K562 (cell line): ENCODE measurements around the gene LRRC49. TPM values are rescaled to one million over a fixed set of nuclear protein-coding genes. Genes with fewer than 3 reads are reported as not detected.

ENCODE experiments used
- ATAC-seq: fragments of 200-7000 bp; cut with Tn5 transposase; 3 replicates; pipeline ENCODE4 v1.9.1; 2020; ENCODE audit warnings: moderate library complexity
- BruUV-seq: library from RNA; stranded (reverse); fragments of 400-500 nt; replicated peaks from 2 replicates; lab custom pipeline; 2021; lab: Mats Ljungman, UMichigan
- CTCF ChIA-PET: fragments of 300-600 bp; formaldehyde crosslinking; extraction: SDS; loops from one replicate; lab custom pipeline; 2021; ENCODE audit warnings: low intra/inter-chr PET ratio; lab: Yijun Ruan, JAX
- POLR2A ChIA-PET: fragments of 300-600, 350-650 bp; sonication (Branson Sonifier 250); formaldehyde crosslinking; extraction: SDS; loops from one replicate; lab custom pipeline; 2021; ENCODE audit warnings: antibody characterized with exemption, inconsistent platforms; lab: Yijun Ruan, JAX
- DNase-seq, 4 experiments: peaks; one replicate each; pipeline versions ENCODE4 v3.0.0 to v3.0.0-alpha.2; 2011 to 2018; ENCODE audit warnings: low spot score in 3 of 4, mixed read lengths in 3 of 4; ENCODE audit errors: extremely low read depth in 1 of 4
- FAIRE-seq: peaks from 2 replicates; lab custom pipeline; 2011; peaks lifted over from hg19 to GRCh38; lab: Jason Lieb, UNC
- H2AFZ ChIP-seq: 2 replicates; pipeline ENCODE4 v1.6.0; 2011; ENCODE audit warnings: low read depth, low read length, control low read depth, inconsistent platforms
- H3K27ac ChIP-seq: fragments of 200-600 bp; 3 replicates; pipeline ENCODE4 v1.8.0; 2011; ENCODE audit warnings: low read depth, mild to moderate bottlenecking, control low read depth, inconsistent platforms, low read length, moderate library complexity, mixed read lengths; ENCODE audit errors: extremely low read depth
- H3K27me3 ChIP-seq, 2 experiments: fragments of 300-600 bp in 1 of 2; 2 replicates in 1 of 2; 3 replicates in 1 of 2; pipeline versions ENCODE4 v1.6.0 to v1.8.0; 2011; ENCODE audit warnings: inconsistent platforms in 2 of 2, low read length in 2 of 2, mild to moderate bottlenecking in 1 of 2, mixed read lengths in 1 of 2, moderate library complexity in 1 of 2; ENCODE audit not compliant: control insufficient read depth in 2 of 2, insufficient read depth in 2 of 2
- H3K36me3 ChIP-seq: fragments of 300-600 bp; 3 replicates; pipeline ENCODE4 v1.8.0; 2011; ENCODE audit warnings: mild to moderate bottlenecking, low read length, inconsistent platforms; ENCODE audit not compliant: control insufficient read depth, insufficient read depth
- H3K4me1 ChIP-seq, 2 experiments: fragments of 200-600 bp in 1 of 2; replicated peaks in 1 of 2; 2 replicates in 1 of 2; 3 replicates in 1 of 2; pipeline versions ENCODE4 v1.5.1 to v1.8.0; 2011; ENCODE audit warnings: inconsistent platforms in 2 of 2, low read length in 2 of 2, mild to moderate bottlenecking in 1 of 2, mixed read lengths in 1 of 2, moderate library complexity in 1 of 2; ENCODE audit not compliant: control insufficient read depth in 2 of 2, insufficient read depth in 2 of 2
- H3K4me2 ChIP-seq: 2 replicates; pipeline ENCODE4 v1.6.1; 2011; ENCODE audit warnings: low read length, control low read depth, inconsistent platforms, mixed read lengths; ENCODE audit not compliant: insufficient read depth
- H3K4me3 ChIP-seq: fragments of 200-600 bp; sonication (generic), shearing (Covaris generic); 2 replicates; pipeline ENCODE4 v1.5.1; 2016; ENCODE audit warnings: control low read depth, inconsistent platforms
- H3K79me2 ChIP-seq: fragments of 200-600 bp; 3 replicates; pipeline ENCODE4 v1.8.0; 2011; ENCODE audit warnings: low read length, inconsistent platforms; ENCODE audit not compliant: control insufficient read depth, insufficient read depth
- H3K9ac ChIP-seq, 2 experiments: 2 replicates each; pipeline versions ENCODE4 v1.6.0 to v1.6.1; 2011; ENCODE audit warnings: low read depth in 2 of 2, low read length in 2 of 2, control low read depth in 1 of 2, inconsistent platforms in 1 of 2, mild to moderate bottlenecking in 1 of 2, mixed read lengths in 1 of 2; ENCODE audit not compliant: insufficient read depth in 1 of 2
- H3K9me1 ChIP-seq: one replicate; pipeline ENCODE4 v1.6.0; 2011; ENCODE audit warnings: inconsistent platforms, mild to moderate bottlenecking, low read length, moderate library complexity; ENCODE audit not compliant: control insufficient read depth, insufficient read depth
- H3K9me3 ChIP-seq: replicated peaks from 2 replicates; pipeline ENCODE4 v1.5.1; 2011; ENCODE audit warnings: low read depth, low read length, inconsistent platforms; ENCODE audit not compliant: control insufficient read depth, insufficient read depth
- H4K20me1 ChIP-seq: replicated peaks from 2 replicates; pipeline ENCODE4 v1.6.1; 2011; ENCODE audit warnings: low read length, inconsistent platforms, mixed read lengths; ENCODE audit not compliant: control insufficient read depth, insufficient read depth
- WGBS: fragments of 100-300 bp; shearing (Covaris generic); methylation state at CpG from one replicate; pipeline ENCODE4 v1.1.6; 2016; ENCODE audit warnings: low coverage, mixed read lengths; ENCODE audit not compliant: insufficient coverage; ENCODE audit errors: missing lambda C conversion rate; 5-methylcytosine and 5-hydroxymethylcytosine counted together
- in situ Hi-C: fragments of 300-500 bp; cut with MboI; formaldehyde crosslinking; loops from 4 replicates; pipeline ENCODE4 v1.15.0; 2018; ENCODE audit warnings: inconsistent platforms, mixed read lengths
- intact Hi-C: fragments of 100-400 bp; cut with micrococcal nuclease; formaldehyde crosslinking; loops from 2 replicates; pipeline ENCODE4 v1.14.2; 2022
- polyA plus RNA-seq, 8 experiments: library from polyadenylated mRNA; depleted of rRNA in 4 of 8; stranded (reverse) in 5 of 8; unstranded in 3 of 8; fragments of >200 nt; fragmentation: Nextera tagmentation in 2 of 8; fragmentation: Illumina TruSeq in 1 of 8; extraction: Ambion mirVana in 2 of 8; extraction: Trizol in 1 of 8; gene quantifications; 2 replicates each; pipeline versions ENCODE4 v1.2.1 to v1.2.3, GENCODE V29; 2011 to 2014; ENCODE audit warnings: inconsistent platforms in 1 of 8, missing spikeins in 1 of 8
- total RNA-seq, 7 experiments: library from RNA; depleted of rRNA in 6 of 7; stranded (reverse); fragments of >200 nt in 6 of 7; fragmentation: Illumina TruSeq in 2 of 7; extraction: Trizol in 2 of 7; gene quantifications; 2 replicates each; pipeline versions ENCODE4 v1.2.1 to v1.2.3, GENCODE V29; 2011 to 2021; ENCODE audit warnings: low replicate concordance in 1 of 7
- TF ChIP-seq, protein P1 (sequence below): sonication (generic); formaldehyde crosslinking; IDR thresholded peaks from 2 replicates; pipeline ENCODE4 v1.8.0; 2023; ENCODE audit warnings: mild to moderate bottlenecking, missing genetic modification reagents

Gene LRRC49
- total and polyA plus RNA-seq, 9 of the 15 experiments (the other 6 are each of a cell fraction or from before 2014, with no cell fraction given): 0.32 TPM; not detected in 8

DNA sequence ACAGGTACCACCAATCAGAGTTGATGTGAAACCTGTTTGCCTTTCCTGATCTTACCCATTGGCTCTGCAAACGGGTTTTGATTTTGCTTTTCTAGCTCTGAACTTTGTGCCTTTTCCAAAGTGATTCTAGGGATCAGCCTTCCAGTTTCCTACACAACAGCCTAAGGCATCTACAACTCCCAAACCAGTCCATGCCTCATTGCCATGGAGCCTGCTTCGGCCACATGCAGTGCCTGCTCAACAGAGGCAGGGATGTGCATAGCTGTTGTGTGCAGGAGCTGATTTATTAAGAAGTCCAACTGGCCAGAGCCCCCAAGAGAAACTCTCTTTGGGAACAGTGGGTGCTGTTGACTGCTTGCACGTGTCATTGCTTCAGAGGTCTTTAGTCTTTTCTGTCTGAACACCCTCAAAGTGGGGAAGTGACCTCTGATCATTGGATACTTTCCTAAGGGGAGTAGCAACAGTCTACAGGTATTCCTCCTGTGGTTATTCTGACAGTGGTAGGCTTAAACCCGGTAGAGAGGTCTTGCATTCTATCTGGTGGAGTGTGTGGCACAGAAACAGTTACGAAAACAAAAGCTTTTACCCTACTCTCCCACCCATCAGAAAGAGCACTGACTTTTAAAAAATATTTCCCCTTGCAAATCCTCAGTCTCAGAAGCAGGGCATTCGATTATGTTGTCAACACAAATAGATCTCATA is 186.0 kb downstream of the LRRC49 start:
- Histone ChIP-seq H4K20me1 (no peaks in the 10 kb centered on the region), H2AFZ (no peak overlapping the region), H3K4me1 (no peaks in the 10 kb centered on the region), H3K27ac (no peak overlapping the region), H3K79me2 (no peaks in the 10 kb centered on the region), H3K9me3 (no peaks in the 10 kb centered on the region), H3K9me1 (no peaks in the 10 kb centered on the region), H3K27me3 (no peaks in the 10 kb centered on the region), H3K4me2 (no peak overlapping the region), H3K4me3 (no peak overlapping the region), H3K36me3 (no peaks in the 10 kb centered on the region), H3K9ac (no peak overlapping the region)
- WGBS: 0% methylated on average over 6 of the region's 6 CpGs
- intact Hi-C loops: no loop called here
- ChIA-PET POLR2A (no interaction called here), CTCF (no interaction called here)
- BruUV-seq: no TSS peak
- DNase-seq: no peak
- FAIRE-seq: no peak
- TF ChIP-seq, protein P1, sequence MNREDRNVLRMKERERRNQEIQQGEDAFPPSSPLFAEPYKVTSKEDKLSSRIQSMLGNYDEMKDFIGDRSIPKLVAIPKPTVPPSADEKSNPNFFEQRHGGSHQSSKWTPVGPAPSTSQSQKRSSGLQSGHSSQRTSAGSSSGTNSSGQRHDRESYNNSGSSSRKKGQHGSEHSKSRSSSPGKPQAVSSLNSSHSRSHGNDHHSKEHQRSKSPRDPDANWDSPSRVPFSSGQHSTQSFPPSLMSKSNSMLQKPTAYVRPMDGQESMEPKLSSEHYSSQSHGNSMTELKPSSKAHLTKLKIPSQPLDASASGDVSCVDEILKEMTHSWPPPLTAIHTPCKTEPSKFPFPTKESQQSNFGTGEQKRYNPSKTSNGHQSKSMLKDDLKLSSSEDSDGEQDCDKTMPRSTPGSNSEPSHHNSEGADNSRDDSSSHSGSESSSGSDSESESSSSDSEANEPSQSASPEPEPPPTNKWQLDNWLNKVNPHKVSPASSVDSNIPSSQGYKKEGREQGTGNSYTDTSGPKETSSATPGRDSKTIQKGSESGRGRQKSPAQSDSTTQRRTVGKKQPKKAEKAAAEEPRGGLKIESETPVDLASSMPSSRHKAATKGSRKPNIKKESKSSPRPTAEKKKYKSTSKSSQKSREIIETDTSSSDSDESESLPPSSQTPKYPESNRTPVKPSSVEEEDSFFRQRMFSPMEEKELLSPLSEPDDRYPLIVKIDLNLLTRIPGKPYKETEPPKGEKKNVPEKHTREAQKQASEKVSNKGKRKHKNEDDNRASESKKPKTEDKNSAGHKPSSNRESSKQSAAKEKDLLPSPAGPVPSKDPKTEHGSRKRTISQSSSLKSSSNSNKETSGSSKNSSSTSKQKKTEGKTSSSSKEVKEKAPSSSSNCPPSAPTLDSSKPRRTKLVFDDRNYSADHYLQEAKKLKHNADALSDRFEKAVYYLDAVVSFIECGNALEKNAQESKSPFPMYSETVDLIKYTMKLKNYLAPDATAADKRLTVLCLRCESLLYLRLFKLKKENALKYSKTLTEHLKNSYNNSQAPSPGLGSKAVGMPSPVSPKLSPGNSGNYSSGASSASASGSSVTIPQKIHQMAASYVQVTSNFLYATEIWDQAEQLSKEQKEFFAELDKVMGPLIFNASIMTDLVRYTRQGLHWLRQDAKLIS (CRISPR knock-in tag): no peak
- in situ Hi-C loops: no loop called here
- ATAC-seq: no peak
